Heart right ventricle (tissue), 16 donors: ENCODE results near the gene KRI1. TPM values are rescaled to one million over a fixed set of nuclear protein-coding genes. Genes with fewer than 3 reads are reported as not detected.
A peak's percentile ranks its signal among the peaks of the same experiment; 100 is the strongest.

Source experiments
- ATAC-seq, 8 donors: fragments of 200-7000 bp; cut with Tn5 transposase; one replicate each; pipeline ENCODE4 v1.9.1; 2020; ENCODE audit warnings: mild to moderate bottlenecking in 8 of 8, moderate library complexity in 8 of 8, moderate number of reproducible peaks in 1 of 8
- DNase-seq, 2 donors: peaks; one replicate each; pipeline ENCODE4 v3.0.0-alpha.2; 2020
- H3K27ac ChIP-seq, 10 donors: fragments of 200-600 bp; sonication (generic) in 2 of 10; one replicate each; pipeline versions ENCODE4 v1.5.0 to v1.8.0; 2020 to 2022; ENCODE audit warnings: mild to moderate bottlenecking in 3 of 10
- H3K27me3 ChIP-seq, 7 donors: fragments of 200-600 bp; one replicate each; pipeline ENCODE4 v1.8.0; 2021 to 2022; ENCODE audit warnings: mild to moderate bottlenecking in 2 of 7
- H3K36me3 ChIP-seq, 9 donors: fragments of 200-600 bp; sonication (generic) in 1 of 9; one replicate each; pipeline versions ENCODE4 v1.5.0 to v1.8.0; 2020 to 2022; ENCODE audit warnings: mild to moderate bottlenecking in 2 of 9
- H3K4me1 ChIP-seq, 9 donors: fragments of 200-600 bp; sonication (generic) in 1 of 9; one replicate each; pipeline versions ENCODE4 v1.5.0 to v1.8.0; 2020 to 2022; ENCODE audit warnings: mild to moderate bottlenecking in 4 of 9
- H3K4me3 ChIP-seq, 10 donors: fragments of 200-600 bp; sonication (generic) in 2 of 10; one replicate each; pipeline versions ENCODE4 v1.5.0 to v1.8.0; 2020 to 2022; ENCODE audit warnings: mild to moderate bottlenecking in 7 of 10, moderate library complexity in 2 of 10
- H3K9me3 ChIP-seq, 11 donors: fragments of 200-600 bp in 10 of 11; sonication (generic) in 2 of 11; one replicate each; pipeline versions ENCODE4 v1.5.0 to v1.8.0; 2013 to 2022; ENCODE audit warnings: mild to moderate bottlenecking in 2 of 11, control low read depth in 1 of 11, moderate library complexity in 1 of 11
- WGBS, 2 donors: extraction: QIAGEN DNeasy Blood & Tissue Kit; methylation state at CpG; one replicate each; pipeline ENCODE4 v1.1.7; 2013; ENCODE audit warnings: inconsistent platforms in 1 of 2; 5-methylcytosine and 5-hydroxymethylcytosine counted together
- intact Hi-C, 10 donors: fragments of 100-400 bp; cut with DNase I; formaldehyde crosslinking; loops; one replicate each; pipeline versions ENCODE4 v1.11.1 to v1.14.2; 2022
- polyA plus RNA-seq, 2 donors: library from polyadenylated mRNA; stranded (reverse); fragments of 200-250 nt; gene quantifications; one replicate each; pipeline ENCODE4 v1.2.3, GENCODE V29; 2013
- total RNA-seq, 10 donors: library from RNA; stranded (reverse); fragmentation: NEBNext Ultra II Directional in 3 of 10; extraction: Animal tissue kit (Norgen Biotek cat#: 25700) in 3 of 10; gene quantifications; one replicate each; pipeline versions ENCODE4 v1.2.1 to v1.2.4, GENCODE V29; 2021 to 2023
- TF ChIP-seq, protein P1 (sequence below), 9 donors: fragments of 200-600 bp; sonication (generic) in 2 of 9; IDR thresholded peaks; one replicate each; pipeline versions ENCODE4 v1.5.0 to v1.8.0; 2021 to 2022; ENCODE audit warnings: antibody characterized with exemption in 9 of 9, mild to moderate bottlenecking in 5 of 9, moderate library complexity in 1 of 9
- donor health status: Arrhythmogenic right ventricular cardiomyopathy.
- donor health status: ischemic (EF 13 %, LVEDD 7.1; RV severe dilation, severe dysfunction).
- donor health status: healthy with polysubstance abuse.
- donor health status: DM: no; HTN: yes; CAD: no.
- donor health status: DM: no; HTN: no; CAD: no.
- donor health status: ischemic (EF 25% LVEDD 6.9; RV normal size, moderate dysfunction).
- donor health status: ischemic (EF 25% LVEDD 5.7; RV mildly dilated, moderate dysfunction).
- donor health status: healthy.
- donor health status: DM: yes; HTN: yes; CAD: no.
- donor health status: Ischemic cardiomyopathy.
- donor health status: ischemic (EF 35%, LVEDD 5.7; RV mildly dilated, moderate dysfunction).
- donor health status: nonischemic (EF 11% LVEDD 7.7; RV severe dilation, severe dysfunction).
- donor health status: DM: yes; HTN: yes; CAD: no.
- donor health status: PGD.
- donor health status: ischemic (EF 29% LVEDD 5.4; RV normal size, mild dysfunction).
- donor health status: nonischemic (EF 23%, LVEDD 6.1; RV moderate dilation, normal function).

The KRI1 gene
- total and polyA plus RNA-seq, 12 donors = 8.4 to 17.5 (median 10.7) TPM

DNA sequence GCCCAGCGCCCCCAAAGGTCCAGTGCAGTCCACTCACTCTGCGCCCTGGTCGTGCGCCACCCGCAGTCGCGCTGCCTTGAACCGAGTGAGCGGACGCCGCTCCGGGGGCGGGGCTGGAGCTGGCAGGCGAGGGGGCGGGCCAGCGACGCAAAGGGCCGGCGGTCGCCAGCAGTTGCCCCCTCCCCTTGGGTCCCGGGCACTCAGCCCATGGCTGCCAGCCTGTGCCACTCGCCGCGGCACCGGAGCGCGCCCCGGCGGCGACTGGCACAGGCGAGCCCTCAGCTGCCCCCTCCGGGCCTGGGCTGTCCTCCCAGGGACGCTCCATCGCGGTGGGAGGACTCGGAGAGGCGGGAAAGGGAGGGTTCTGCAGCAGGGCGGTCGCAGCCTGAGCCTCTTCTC is 48.5 kb downstream of the KRI1 start, which contains the start of gene S1PR5:
TSS of gene S1PR5 (minus strand) at position 87 of the 399 bp plus-strand sequence. CDS start 2,436 bp downstream, outside the sequence.
- Histone ChIP-seq H3K36me3 (no peaks in the 10 kb centered on the region), H3K4me3 (peak within 1 kb of the TSS; percentile 22 to 55 (median 46)), H3K27ac (peak within 1 kb of the TSS in 5 of 10 donors; percentile 16 to 69 (median 48)), H3K4me1 (peaks cover 7 to 36% (median 24%) of the 10 kb centered on the region in 9 donors), H3K9me3 (no peaks in the 10 kb centered on the region), H3K27me3 (peaks cover 12 to 88% (median 79%) of the 10 kb centered on the region in 7 donors)
- ATAC-seq (peak; percentile 10 to 58 (median 44)), DNase-seq (peak; percentile 11 to 21)
- 0 to 1% methylated on average over 32 to 39 of the region's 39 CpGs for WGBS, 2 donors
- intact Hi-C loops = no loop called here
- TF ChIP-seq, protein P1, sequence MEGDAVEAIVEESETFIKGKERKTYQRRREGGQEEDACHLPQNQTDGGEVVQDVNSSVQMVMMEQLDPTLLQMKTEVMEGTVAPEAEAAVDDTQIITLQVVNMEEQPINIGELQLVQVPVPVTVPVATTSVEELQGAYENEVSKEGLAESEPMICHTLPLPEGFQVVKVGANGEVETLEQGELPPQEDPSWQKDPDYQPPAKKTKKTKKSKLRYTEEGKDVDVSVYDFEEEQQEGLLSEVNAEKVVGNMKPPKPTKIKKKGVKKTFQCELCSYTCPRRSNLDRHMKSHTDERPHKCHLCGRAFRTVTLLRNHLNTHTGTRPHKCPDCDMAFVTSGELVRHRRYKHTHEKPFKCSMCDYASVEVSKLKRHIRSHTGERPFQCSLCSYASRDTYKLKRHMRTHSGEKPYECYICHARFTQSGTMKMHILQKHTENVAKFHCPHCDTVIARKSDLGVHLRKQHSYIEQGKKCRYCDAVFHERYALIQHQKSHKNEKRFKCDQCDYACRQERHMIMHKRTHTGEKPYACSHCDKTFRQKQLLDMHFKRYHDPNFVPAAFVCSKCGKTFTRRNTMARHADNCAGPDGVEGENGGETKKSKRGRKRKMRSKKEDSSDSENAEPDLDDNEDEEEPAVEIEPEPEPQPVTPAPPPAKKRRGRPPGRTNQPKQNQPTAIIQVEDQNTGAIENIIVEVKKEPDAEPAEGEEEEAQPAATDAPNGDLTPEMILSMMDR (IDR thresholded peaks at IDR 0.05) = no peak

DNA sequence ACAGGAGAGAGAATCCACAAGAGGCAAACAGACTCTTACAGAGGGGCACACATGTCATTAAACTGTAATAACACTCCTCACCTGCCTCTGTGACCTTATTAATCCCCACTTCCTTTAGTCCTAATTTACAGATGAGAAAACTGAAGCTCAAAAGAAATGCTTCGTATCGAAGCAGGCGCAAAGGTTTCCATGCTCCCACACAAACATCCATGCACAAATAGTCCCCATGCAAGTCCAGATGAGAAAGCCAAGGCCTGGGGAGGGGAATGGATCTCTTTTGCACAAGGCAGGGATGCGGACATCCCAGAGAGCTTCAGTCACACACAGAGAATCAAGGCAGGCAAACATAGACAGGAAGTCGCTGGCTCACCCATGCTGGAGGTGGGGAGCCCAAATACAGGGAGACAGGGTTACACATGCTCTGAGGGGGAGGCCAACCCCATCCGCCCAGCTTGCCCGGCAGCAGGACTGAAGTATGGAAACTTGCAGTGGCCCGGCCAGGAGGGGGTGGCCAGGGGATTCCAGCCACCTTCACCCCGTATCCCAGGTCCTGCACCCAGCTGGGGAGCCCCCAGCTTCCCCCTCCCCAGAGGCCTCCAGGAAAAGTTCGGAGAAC is 49.0 kb downstream of the KRI1 start:
- H3K36me3 ChIP-seq = no peaks in the 10 kb centered on the region
- H3K4me3 ChIP-seq = peak overlapping the region; percentile 22 to 55 (median 46)
- peaks cover 7 to 36% (median 24%) of the 10 kb centered on the region in 9 donors for H3K4me1 ChIP-seq
- DNase-seq (no peak), ATAC-seq (no peak)
- TF ChIP-seq, protein P1 (IDR thresholded peaks at IDR 0.05) = no peak
- intact Hi-C loops = no loop called here
- H3K27me3 ChIP-seq = peaks cover 12 to 90% (median 83%) of the 10 kb centered on the region in 7 donors
- H3K9me3 ChIP-seq = no peaks in the 10 kb centered on the region
- 44 to 50% methylated on average over 9 to 10 of the region's 10 CpGs for WGBS, 2 donors
- peak overlapping the region in 2 of 10 donors; percentile 67 to 69 for H3K27ac ChIP-seq

DNA sequence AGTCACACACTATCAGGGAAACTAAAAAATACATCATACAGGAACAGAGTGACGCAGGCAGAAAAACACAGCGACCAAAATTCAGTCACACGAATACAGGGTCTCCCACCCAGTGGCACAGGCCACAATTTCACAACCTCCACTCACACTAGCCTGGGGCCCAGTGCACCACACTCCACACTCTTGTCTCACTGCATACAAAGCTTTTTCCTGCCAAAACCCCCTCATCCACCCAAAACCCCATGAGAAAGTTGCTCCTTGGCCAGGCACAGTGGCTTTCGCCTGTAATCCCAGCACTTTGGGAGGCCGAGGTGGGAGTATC is 49.8 kb downstream of the KRI1 start:
- intact Hi-C loops = no loop called here
- WGBS, 2 donors = 92% methylated on average over 5 of the region's 5 CpGs
- Histone ChIP-seq H3K36me3 (no peaks in the 10 kb centered on the region), H3K4me1 (peaks cover 7 to 36% (median 24%) of the 10 kb centered on the region in 9 donors), H3K9me3 (no peaks in the 10 kb centered on the region), H3K27me3 (peaks cover 12 to 97% (median 90%) of the 10 kb centered on the region in 7 donors), H3K4me3 (peak overlapping the region in 2 of 10 donors; percentile 5 to 51), H3K27ac (peak overlapping the region in 1 of 10 donors; percentile 4)
- no peak for ATAC-seq
- DNase-seq = no peak
- TF ChIP-seq, protein P1 (IDR thresholded peaks at IDR 0.05) = no peak

DNA sequence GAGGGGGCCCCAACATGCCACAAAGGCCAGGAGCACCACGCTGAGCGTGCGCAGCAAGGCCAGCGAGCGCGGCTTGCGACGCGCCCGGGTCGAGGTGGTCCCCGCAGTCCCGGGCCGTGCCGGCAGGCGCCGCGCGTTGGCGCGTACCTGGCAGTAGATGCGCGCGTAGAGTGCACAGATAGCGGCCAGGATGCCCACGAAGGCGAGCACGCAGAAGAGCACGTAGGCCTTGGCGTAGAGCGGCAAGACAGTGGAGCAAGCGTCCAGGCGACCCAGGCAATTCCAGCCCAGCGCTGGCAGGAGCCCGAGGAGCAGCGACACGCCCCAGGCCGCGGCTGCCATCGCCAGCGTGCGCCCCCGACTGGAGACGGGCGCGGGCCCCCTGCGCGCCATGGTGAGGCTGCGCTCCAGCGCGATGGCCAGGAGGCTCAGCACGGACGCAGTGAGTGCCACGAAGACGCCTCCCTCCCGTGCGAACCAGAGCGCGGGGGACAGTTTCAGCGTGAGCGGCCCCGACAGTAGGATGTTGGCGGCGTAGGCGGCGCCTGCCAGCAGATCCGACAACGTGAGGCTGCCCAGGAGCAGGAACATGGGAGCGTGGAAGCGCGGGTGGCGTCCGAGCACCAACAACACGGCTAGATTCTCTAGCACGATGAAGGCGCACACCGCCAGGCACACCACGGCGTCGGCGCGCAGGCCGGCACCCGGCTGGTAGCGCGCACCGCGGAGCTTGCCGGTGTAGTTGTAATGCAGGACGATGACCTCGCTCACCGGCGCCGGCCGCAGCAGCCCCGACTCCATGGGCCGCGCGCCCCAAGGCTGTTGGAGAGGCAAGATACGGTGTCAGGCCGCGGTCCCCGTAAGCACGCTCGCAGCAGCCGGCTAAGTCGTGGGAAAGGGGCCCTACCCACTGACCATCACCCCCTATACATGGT is 51.3 kb downstream of the KRI1 start:
- WGBS, 2 donors = 13 to 20% methylated on average over 107 of the region's 107 CpGs
- no peaks in the 10 kb centered on the region for H3K9me3 ChIP-seq
- peak overlapping the region in 2 of 10 donors; percentile 3 to 23 for H3K4me3 ChIP-seq
- TF ChIP-seq, protein P1 (IDR thresholded peaks at IDR 0.05) = no peak
- intact Hi-C loops = no loop called here
- H3K4me1 ChIP-seq = peaks cover 7 to 42% (median 26%) of the 10 kb centered on the region in 9 donors
- ATAC-seq (no peak), DNase-seq (no peak)
- H3K36me3 ChIP-seq = no peaks in the 10 kb centered on the region
- no peak overlapping the region for H3K27ac ChIP-seq
- peaks cover 12 to 98% (median 92%) of the 10 kb centered on the region in 7 donors for H3K27me3 ChIP-seq
